ENCODE data around the gene METRN. TPM values are rescaled to one million over a fixed set of nuclear protein-coding genes. Genes with fewer than 3 reads are reported as not detected.
A peak's percentile ranks its signal among the peaks of the same experiment; 100 is the strongest.

Gene METRN
- total and polyA plus RNA-seq, 2 donors: 21.9 to 24.2 TPM

DNA sequence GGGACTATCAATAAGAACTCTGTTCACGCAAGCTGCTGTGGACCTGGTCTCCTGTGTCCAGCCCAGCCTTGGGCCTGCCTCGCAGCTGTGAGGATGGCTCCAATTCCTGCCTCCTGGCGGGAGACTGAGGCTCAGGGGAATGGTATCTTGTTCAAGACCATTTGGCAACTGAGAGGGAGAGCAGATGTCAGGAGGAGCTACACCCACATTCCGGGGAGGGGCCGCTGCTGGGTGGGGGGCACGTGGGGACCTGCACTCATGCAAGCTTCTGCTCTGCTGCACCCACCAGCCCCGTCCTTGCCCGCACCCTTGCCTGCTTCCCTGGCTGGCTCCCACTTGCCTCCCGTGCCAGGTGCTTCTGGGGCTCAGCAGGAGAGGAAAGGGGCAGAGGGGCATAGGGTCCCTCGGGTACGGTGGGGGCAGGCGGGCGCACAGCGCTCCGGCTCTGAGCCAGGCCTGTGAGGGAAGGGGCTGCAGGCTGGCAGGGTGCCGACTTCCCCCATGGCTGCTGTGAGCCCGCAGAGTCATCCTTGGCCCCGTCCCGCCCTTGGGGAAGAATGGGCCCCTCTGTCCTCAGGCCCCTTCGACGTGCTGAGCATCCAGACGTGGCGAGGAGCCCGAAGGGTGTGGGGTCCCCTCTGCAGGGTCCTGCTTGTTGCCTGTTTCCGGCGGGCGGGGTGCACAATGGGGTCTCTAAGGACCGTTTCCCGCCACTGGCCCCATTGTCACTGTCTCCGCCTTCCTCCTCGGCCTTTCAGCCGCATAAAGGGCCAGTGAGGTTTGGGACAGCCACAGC is 2.7 kb downstream of the METRN start:
- Histone ChIP-seq H3K4me3 (ENCODE audit: low read length in 2 of 2) (no peak overlapping the region), H3K4me1 (ENCODE audit: control insufficient read depth in 2 of 2, insufficient read depth in 2 of 2, low read length in 2 of 2) (peaks cover 44 to 68% of the 10 kb centered on the region in 2 donors), H3K27me3 (ENCODE audit: control insufficient read depth in 2 of 2, insufficient read depth in 1 of 2, low read length in 1 of 2) (peaks cover 4 to 49% of the 10 kb centered on the region in 2 donors), H3K9me3 (ENCODE audit: control insufficient read depth in 2 of 2, insufficient read depth in 1 of 2, low read length in 1 of 2) (peaks cover 0 to 12% of the 10 kb centered on the region in 2 donors), H3K27ac (ENCODE audit: low read depth in 1 of 2, low read length in 1 of 2) (no peak overlapping the region), H3K36me3 (ENCODE audit: control insufficient read depth in 2 of 2, insufficient read depth in 2 of 2, low read length in 1 of 2) (no peaks in the 10 kb centered on the region)
- no peak for DNase-seq (ENCODE audit: low read depth in 6 of 9, low spot score in 9 of 9)
- 89% methylated on average over 32 of the region's 32 CpGs for WGBS

DNA sequence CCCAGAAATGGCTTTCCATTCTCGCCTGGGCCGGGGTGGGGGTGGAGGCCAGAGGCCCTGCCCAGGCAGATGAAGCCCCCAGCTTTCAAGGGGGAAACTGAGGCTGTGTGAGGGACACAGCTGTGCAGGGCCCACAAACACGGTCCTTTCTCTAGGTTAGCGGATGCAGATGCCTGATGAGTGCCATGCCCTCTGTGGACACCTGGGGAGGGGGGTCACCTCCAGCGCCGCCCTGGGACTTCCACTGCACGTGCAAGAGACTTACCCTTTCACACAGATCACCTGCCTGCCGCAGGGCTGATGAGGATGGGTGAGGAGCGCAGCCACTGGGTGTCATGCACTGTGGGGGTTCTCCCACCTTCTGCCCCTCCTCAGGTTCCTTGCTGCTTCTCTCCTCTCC is 3.5 kb downstream of the METRN start:
- H3K4me1 ChIP-seq (ENCODE audit: control insufficient read depth in 2 of 2, insufficient read depth in 2 of 2, low read length in 2 of 2): peaks cover 52 to 76% of the 10 kb centered on the region in 2 donors
- no peak for DNase-seq (ENCODE audit: low read depth in 6 of 9, low spot score in 9 of 9)
- peaks cover 0 to 12% of the 10 kb centered on the region in 2 donors for H3K9me3 ChIP-seq (ENCODE audit: control insufficient read depth in 2 of 2, insufficient read depth in 1 of 2, low read length in 1 of 2)
- WGBS: 96% methylated on average over 9 of the region's 9 CpGs
- no peak overlapping the region for H3K4me3 ChIP-seq (ENCODE audit: low read length in 2 of 2)
- peaks cover 4 to 45% of the 10 kb centered on the region in 2 donors for H3K27me3 ChIP-seq (ENCODE audit: control insufficient read depth in 2 of 2, insufficient read depth in 1 of 2, low read length in 1 of 2)
- no peak overlapping the region for H3K27ac ChIP-seq (ENCODE audit: low read depth in 1 of 2, low read length in 1 of 2)
- no peaks in the 10 kb centered on the region for H3K36me3 ChIP-seq (ENCODE audit: control insufficient read depth in 2 of 2, insufficient read depth in 2 of 2, low read length in 1 of 2)

DNA sequence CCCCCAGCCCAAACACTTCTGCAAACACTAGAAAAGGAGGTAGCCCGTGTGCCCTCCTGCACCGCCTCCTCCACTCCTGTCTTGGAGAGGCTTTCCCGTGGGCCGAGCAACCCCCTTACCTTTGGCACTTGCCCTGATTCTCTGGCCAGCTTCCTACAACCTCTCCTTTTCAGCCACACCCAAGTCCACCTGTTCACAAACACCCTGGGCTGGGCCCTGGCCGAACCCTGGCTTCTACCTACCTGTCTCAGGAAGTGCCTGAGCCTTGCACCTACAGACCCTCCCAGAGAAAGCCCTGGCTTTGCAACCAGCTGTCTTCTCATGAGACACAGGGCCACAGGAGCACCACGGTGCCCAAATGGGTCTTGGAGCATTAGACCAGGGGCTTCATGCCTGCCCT is 4.0 kb downstream of the METRN start:
- Histone ChIP-seq H3K9me3 (ENCODE audit: control insufficient read depth in 2 of 2, insufficient read depth in 1 of 2, low read length in 1 of 2) (peaks cover 0 to 12% of the 10 kb centered on the region in 2 donors), H3K4me3 (ENCODE audit: low read length in 2 of 2) (peak overlapping the region; percentile 23 to 93), H3K36me3 (ENCODE audit: control insufficient read depth in 2 of 2, insufficient read depth in 2 of 2, low read length in 1 of 2) (no peaks in the 10 kb centered on the region), H3K4me1 (ENCODE audit: control insufficient read depth in 2 of 2, insufficient read depth in 2 of 2, low read length in 2 of 2) (peaks cover 56 to 80% of the 10 kb centered on the region in 2 donors), H3K27ac (ENCODE audit: low read depth in 1 of 2, low read length in 1 of 2) (peak overlapping the region; percentile 77 to 99), H3K27me3 (ENCODE audit: control insufficient read depth in 2 of 2, insufficient read depth in 1 of 2, low read length in 1 of 2) (peaks cover 2 to 41% of the 10 kb centered on the region in 2 donors)
- 92% methylated on average over 6 of the region's 6 CpGs for WGBS
- DNase-seq (ENCODE audit: low read depth in 6 of 9, low spot score in 9 of 9): no peak

DNA sequence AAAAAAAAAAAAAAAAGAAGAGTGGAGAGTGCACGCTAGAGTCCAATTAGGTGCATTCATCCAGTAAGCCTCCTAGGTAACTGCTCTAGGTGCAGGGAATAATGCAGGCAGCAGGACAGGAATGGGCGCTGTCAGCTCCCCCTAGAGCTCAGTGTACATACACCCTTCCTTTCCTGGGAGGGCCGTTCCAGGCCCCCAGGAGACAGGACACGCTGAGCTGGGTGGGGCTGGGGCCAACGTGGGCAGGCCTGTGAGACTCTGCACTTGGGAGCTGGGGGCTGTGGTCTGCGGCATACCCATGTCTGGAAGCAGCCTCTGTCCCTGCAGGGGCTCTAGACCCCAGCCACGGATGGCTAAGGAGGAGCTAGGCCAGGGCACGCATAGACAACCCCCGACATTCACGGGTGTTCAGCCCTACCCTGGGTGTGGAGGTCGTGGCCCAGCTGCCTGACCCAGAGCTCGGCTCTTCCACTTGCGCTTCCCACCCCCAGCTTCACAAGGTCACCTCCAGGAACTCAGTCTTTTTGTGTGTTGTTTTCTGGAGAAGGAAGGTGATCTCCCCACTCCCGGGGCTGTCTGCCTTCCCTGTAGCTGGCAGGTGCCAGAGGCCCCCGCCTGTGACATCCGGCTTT is 5.0 kb downstream of the METRN start:
- peaks cover 0 to 3% of the 10 kb centered on the region in 2 donors for H3K36me3 ChIP-seq (ENCODE audit: control insufficient read depth in 2 of 2, insufficient read depth in 2 of 2, low read length in 1 of 2)
- H3K4me1 ChIP-seq (ENCODE audit: control insufficient read depth in 2 of 2, insufficient read depth in 2 of 2, low read length in 2 of 2): peaks cover 56 to 82% of the 10 kb centered on the region in 2 donors
- WGBS: 4% methylated on average over 16 of the region's 16 CpGs
- H3K9me3 ChIP-seq (ENCODE audit: control insufficient read depth in 2 of 2, insufficient read depth in 1 of 2, low read length in 1 of 2): peaks cover 0 to 22% of the 10 kb centered on the region in 2 donors
- DNase-seq (ENCODE audit: low read depth in 6 of 9, low spot score in 9 of 9): peak in 2 of 9 donors; percentile 67 to 85
- H3K4me3 ChIP-seq (ENCODE audit: low read length in 2 of 2): peak overlapping the region; percentile 71 to 93
- H3K27ac ChIP-seq (ENCODE audit: low read depth in 1 of 2, low read length in 1 of 2): peak overlapping the region; percentile 97 to 99
- peaks cover 0 to 35% of the 10 kb centered on the region in 2 donors for H3K27me3 ChIP-seq (ENCODE audit: control insufficient read depth in 2 of 2, insufficient read depth in 1 of 2, low read length in 1 of 2)

DNA sequence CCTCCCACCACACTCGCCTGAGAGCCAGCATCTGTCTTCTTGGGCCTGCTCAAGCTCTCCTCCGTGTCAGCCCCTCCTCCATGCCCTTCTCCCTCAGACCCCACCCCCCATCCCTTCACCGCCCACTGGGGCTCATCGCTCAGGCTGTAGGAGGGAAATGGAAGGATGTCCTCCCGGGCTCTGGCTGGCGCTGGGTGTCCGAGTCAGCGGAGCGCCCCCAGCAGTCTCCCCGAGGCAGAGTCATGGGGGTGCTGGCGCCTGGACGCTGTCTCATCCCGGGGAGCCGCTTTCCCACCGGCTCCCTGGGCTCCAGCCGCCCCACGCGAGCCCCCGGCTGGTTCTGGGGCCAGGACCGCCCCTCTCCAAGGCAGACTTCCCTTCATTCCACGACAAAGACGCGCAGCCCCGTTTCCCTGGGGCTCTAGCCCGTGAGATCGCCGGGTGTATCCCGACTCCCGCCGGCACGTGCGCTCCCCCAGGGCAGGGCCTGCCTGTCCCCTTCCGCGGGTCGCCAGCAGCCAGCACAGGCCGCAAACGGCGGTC is 5.6 kb downstream of the METRN start:
- Histone ChIP-seq H3K36me3 (ENCODE audit: control insufficient read depth in 2 of 2, insufficient read depth in 2 of 2, low read length in 1 of 2) (peaks cover 0 to 3% of the 10 kb centered on the region in 2 donors), H3K27ac (ENCODE audit: low read depth in 1 of 2, low read length in 1 of 2) (peak overlapping the region; percentile 97 to 99), H3K9me3 (ENCODE audit: control insufficient read depth in 2 of 2, insufficient read depth in 1 of 2, low read length in 1 of 2) (peaks cover 0 to 24% of the 10 kb centered on the region in 2 donors), H3K27me3 (ENCODE audit: control insufficient read depth in 2 of 2, insufficient read depth in 1 of 2, low read length in 1 of 2) (peaks cover 0 to 33% of the 10 kb centered on the region in 2 donors), H3K4me3 (ENCODE audit: low read length in 2 of 2) (peak overlapping the region; percentile 71 to 93), H3K4me1 (ENCODE audit: control insufficient read depth in 2 of 2, insufficient read depth in 2 of 2, low read length in 2 of 2) (peaks cover 60 to 88% of the 10 kb centered on the region in 2 donors)
- under 1% methylated on average over 38 of the region's 38 CpGs for WGBS
- peak in 5 of 9 donors; percentile 67 to 93 (median 84) for DNase-seq (ENCODE audit: low read depth in 6 of 9, low spot score in 9 of 9)

DNA sequence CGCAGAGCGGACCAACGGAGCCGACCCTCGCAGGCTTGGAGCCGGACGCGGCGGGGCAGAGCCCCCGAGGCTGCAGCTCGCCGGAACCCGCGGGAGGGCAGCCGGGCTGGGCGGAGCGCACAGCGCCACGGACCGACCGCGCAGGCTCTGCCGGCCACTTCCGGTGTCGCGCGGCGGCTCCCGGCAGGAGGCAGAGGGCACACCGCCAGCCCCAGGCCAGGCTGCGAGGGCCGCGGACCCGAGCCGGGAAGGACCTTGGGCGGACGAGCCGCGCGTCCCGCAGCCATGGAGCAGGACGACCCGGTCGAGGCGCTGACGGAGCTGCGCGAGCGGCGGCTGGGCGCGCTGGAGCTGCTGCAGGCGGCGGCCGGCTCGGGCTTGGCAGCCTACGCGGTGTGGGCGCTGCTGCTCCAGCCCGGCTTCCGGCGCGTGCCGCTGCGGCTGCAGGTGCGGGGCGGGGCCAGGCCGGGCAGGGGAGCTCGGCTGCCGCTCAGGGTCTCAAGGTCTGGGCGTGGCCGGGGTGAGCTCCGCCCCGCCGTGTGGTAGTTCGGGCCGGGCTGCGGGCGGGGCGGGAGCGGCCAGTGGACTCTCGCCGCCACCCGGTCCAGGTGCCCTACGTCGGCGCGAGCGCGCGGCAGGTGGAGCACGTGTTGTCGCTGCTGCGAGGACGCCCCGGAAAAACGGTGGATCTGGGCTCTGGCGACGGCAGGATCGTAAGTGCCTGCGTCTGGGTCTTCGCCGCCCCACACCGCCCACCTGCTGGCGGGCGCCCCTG is 6.3 kb downstream of the METRN start, which contains the start of gene ANTKMT:
TSS of gene ANTKMT (plus strand) at position 157 of the 775 bp plus-strand sequence. CDS start at position 286, 129 bp downstream.
- under 1% methylated on average over 106 of the region's 106 CpGs for WGBS
- Histone ChIP-seq H3K9me3 (ENCODE audit: control insufficient read depth in 2 of 2, insufficient read depth in 1 of 2, low read length in 1 of 2) (peaks cover 0 to 24% of the 10 kb centered on the region in 2 donors), H3K27me3 (ENCODE audit: control insufficient read depth in 2 of 2, insufficient read depth in 1 of 2, low read length in 1 of 2) (peaks cover 0 to 34% of the 10 kb centered on the region in 2 donors), H3K4me3 (ENCODE audit: low read length in 2 of 2) (peak within 1 kb of the TSS; percentile 71 to 93), H3K27ac (ENCODE audit: low read depth in 1 of 2, low read length in 1 of 2) (peak within 1 kb of the TSS; percentile 97 to 99), H3K4me1 (ENCODE audit: control insufficient read depth in 2 of 2, insufficient read depth in 2 of 2, low read length in 2 of 2) (peaks cover 62 to 90% of the 10 kb centered on the region in 2 donors), H3K36me3 (ENCODE audit: control insufficient read depth in 2 of 2, insufficient read depth in 2 of 2, low read length in 1 of 2) (peaks cover 0 to 3% of the 10 kb centered on the region in 2 donors)
- peak in 7 of 9 donors; percentile 61 to 95 (median 89) for DNase-seq (ENCODE audit: low read depth in 6 of 9, low spot score in 9 of 9)

DNA sequence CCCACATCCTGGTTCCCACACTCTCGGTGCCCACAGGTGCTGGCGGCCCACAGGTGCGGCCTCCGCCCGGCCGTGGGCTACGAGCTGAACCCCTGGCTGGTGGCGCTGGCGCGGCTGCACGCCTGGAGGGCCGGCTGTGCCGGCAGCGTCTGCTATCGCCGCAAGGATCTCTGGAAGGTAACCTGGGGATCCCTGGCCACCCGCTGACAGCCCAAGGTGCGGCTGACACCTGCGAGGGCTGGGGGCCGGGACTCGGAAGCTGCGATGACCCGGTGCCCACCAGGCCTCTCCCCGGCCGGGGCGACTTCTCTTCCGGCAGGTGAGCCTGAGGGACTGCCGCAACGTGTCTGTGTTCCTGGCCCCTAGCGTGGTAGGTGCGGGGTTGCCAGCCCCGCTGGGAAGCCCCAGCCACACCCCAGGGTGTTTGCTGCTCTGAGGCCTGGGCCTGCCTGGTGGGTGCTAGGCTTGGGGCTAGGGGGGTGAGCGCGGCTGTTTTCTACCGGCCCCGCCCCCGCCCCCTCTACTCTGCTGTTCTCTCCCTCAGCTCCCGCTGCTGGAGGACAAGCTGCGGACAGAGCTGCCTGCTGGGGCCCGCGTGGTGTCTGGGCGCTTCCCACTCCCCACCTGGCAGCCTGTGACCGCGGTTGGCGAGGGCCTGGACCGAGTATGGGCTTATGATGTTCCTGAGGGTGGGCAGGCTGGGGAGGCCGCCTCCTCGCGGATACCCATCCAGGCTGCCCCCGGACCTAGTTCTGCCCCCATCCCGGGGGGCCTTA is 7.0 kb downstream of the METRN start:
- no peak for DNase-seq (ENCODE audit: low read depth in 6 of 9, low spot score in 9 of 9)
- Histone ChIP-seq H3K36me3 (ENCODE audit: control insufficient read depth in 2 of 2, insufficient read depth in 2 of 2, low read length in 1 of 2) (peaks cover 0 to 3% of the 10 kb centered on the region in 2 donors), H3K4me3 (ENCODE audit: low read length in 2 of 2) (peak overlapping the region; percentile 51 to 71), H3K9me3 (ENCODE audit: control insufficient read depth in 2 of 2, insufficient read depth in 1 of 2, low read length in 1 of 2) (peaks cover 0 to 24% of the 10 kb centered on the region in 2 donors), H3K27ac (ENCODE audit: low read depth in 1 of 2, low read length in 1 of 2) (peak overlapping the region; percentile 90 to 97), H3K4me1 (ENCODE audit: control insufficient read depth in 2 of 2, insufficient read depth in 2 of 2, low read length in 2 of 2) (peaks cover 63 to 88% of the 10 kb centered on the region in 2 donors), H3K27me3 (ENCODE audit: control insufficient read depth in 2 of 2, insufficient read depth in 1 of 2, low read length in 1 of 2) (peaks cover 0 to 32% of the 10 kb centered on the region in 2 donors)
- 19% methylated on average over 51 of the region's 51 CpGs for WGBS

All from thymus (tissue), 11 donors.